ENCODE data around the gene TNRC6A.
"Not testable (repeated sequence)": the region's sequence is repeated elsewhere in the genome, so short reads cannot be mapped to it uniquely, and the experiment has no call there.

The TNRC6A gene

DNA sequence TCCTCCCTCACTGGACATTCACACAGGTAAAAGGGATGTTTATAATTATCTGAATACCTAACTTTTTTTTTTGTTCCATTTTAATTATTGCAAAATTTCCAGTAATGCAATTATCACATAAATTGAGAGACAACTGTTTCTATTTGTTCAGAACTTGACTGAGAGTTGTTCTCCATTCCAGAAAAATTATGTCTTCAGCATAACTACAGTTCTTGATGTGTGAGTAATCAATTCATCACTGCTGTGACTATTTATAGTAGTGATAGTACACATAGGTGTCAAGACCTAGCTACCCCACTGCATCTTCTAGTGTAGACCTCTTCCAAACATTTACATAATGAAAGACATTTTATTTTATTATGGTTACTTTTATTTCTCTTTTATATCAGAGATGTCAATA, 5.8 kb upstream of the TNRC6A start:
- in situ Hi-C loops (cut with HindIII; ENCODE audit: low sequenced_read_pairs), result no loop called here

DNA sequence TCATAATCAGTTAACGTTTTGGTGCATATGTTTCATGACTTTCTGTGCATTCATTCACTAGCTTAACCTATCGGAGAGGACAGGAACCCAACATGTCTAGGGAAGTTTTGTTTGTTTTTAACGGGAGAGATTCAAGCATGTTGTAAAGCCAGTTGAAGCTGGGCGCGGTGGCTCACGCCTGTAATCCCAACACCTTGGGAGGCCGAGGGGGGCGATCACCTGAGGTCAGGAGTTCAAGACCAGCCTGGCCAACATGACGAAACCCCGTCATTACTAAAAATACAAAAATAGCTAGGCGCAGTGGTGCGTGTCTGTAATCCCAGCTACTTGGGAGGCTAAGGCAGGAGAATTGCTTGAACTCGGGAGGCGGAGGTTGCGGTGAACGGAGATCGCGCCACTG, 1.4 kb upstream of the TNRC6A start:
- in situ Hi-C loops (cut with HindIII; ENCODE audit: low sequenced_read_pairs), result no loop called here

DNA sequence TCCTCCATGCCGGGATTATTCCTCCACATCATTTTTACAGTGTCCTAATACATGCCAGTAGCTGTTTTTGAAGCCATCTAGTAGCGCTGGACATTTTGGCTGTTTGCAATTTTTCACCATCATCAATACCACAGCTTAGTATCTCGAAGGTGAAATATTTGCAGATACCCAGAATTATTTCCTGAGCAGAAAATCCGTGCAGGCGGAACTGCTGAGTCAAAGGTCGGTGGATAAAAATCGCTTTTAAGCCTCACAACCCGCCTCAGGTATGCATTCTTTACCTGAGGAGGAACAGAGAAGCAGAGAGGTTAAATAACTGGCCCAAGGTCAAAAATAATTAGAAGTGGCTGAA, 584 bp upstream of the TNRC6A start:
- in situ Hi-C loops (cut with HindIII; ENCODE audit: low sequenced_read_pairs), result no loop called here

DNA sequence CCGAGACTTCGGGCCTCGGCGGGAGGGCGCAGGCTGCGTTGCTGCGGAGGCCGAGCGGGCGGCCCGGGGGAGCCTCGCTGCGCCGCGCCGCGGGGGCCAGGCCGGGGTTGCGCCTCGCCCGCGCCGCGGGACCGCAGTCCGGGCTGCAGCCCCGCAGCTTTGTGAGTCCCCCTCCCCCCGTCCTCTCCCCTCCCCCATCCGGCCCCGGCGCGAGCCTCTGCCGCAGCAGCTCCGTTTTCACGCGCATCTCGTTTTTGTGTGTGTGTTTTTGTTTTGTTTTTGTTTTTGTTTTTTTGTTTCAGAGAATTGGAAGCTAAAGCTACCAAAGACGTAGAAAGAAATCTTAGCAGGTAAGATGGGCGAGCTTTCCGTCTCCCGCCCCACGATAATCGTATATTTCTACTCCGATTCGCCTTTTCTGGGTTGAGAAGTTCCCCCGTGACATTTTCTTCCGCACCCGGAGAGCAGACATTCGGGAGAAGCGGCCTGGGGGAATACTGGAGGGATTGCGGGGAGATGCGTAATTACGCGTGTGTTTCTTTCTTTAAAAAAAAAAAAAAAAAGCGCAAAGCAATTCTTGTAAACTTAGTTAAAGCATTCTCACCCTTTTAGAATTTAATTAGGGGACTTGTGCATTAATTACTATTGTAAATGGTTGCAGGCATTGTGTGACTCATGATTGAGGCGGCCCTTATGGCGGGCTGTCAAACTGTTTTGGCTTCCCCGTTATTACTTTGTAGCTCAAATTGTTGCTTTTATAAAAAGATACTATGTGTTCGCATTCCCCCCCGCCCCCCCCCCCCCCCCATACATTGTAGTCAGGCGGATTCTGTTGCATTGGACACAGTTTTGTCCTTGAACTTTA, 732 bp downstream of the TNRC6A start:
- in situ Hi-C loops (cut with HindIII; ENCODE audit: low sequenced_read_pairs), result no loop called here

DNA sequence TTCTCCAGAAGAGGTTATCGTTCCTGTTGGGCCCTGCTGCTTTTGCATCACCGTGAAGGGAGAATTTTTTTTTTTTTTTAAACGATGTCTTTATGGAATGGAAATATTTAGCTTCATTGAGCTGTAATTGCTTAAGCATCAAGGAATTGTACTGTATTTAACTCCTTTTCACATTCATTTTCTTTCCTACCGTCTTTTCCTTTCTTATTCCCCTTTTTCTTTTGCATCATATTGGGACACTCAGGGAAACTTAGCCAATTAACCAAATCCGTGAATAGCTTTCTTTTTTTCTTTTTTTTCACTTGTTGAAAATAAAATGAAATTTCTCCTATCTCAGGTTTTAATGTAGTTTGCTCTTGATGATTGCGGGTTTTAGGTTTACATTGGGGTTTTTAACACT, 1.5 kb downstream of the TNRC6A start:
- in situ Hi-C loops (cut with HindIII; ENCODE audit: low sequenced_read_pairs), result no loop called here

DNA sequence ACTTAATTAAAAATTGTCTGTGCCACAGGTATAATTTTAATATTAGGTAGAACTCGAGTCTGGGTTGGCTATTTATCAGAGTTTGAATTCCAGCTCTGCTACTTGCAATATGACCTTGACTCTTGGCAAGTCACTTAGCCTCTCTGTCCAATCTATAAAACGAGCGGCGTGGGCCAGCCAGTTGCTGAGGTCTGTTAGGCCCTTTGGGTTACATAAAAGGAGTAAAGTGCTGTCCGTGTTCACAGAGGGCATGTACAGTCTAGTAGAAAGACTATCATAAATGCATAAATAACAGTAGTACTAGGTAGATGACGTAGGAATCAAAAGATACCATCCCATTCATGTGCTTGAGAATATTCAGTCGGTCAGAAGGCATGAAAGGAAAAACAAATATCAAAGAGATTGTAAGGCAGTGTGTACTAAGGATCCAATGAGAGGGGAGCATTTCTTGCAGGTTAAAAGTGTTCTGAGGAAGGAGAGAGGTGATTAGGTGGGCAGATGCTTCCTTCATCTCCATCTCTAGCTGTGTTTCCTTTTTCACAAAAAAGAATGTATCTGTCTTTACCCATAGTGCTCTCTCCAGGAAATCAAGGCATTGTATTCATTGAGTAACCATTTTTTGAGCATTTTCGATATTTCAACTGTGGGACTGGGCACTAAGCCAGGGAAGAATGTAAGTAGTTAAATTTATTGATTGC, 2.4 kb downstream of the TNRC6A start:
- in situ Hi-C loops (cut with HindIII; ENCODE audit: low sequenced_read_pairs), result no loop called here

DNA sequence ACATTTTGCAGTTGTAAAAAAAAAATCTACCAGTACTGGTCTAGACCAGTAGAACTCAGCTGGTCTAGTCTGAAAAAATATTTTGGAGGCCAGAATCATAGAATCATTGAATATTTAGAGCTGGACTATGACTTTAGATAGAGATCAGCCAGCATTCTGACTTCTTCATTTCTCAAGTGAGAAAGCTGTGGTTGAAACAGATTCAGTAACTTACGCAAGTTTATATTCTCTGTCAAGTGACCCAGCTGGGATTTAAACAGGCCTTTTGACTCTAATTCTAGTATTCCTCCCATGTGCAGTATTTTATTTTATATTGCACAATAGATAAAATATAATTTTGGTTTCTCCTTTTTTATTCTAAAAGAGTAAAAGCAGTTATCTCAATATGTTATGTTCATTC, 4.9 kb downstream of the TNRC6A start:
- in situ Hi-C loops (cut with HindIII; ENCODE audit: low sequenced_read_pairs), result no loop called here

DNA sequence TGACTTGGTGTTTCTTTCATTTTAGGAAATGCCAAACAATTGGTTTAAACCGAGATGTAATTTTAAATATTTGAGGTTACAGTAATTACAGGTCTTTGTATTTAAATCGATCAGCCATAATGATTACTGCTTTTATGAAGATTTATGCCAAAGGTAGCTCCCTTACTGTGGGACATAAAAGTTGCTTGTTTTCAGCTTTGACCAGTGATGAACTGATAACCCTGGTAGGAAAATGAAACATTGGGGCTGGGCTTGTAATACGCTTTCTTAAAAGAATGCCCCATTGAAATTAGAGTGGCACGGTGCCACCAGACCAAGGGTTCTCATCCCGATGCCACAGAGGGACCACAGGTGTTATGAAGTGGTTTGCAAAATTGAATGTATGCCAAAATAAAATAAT, 7.3 kb downstream of the TNRC6A start:
- in situ Hi-C loops (cut with HindIII; ENCODE audit: low sequenced_read_pairs), result no loop called here

DNA sequence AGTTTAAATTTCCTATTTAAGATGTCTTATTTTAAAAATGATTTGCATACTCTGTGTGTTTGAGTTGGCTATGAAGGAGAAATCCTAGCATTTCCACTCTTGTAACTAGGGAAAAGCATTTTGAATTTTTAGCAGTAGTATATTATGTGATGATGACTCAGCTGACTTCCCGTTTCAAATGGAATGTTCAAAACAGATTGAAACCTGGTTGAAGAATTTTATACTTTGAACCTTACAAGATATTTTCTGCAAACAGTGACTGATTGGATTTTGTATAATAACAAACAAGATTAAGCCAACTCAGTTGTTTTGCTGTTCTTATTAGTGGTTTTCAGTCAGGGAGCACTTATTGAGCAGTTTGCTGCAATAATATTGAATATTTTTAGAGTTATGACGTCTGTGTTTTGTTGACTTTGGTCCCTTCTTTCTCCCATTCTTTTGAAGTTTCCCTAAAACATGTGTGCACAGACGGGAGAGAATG, 8.0 kb downstream of the TNRC6A start:
- in situ Hi-C loops (cut with HindIII; ENCODE audit: low sequenced_read_pairs), result no loop called here

DNA sequence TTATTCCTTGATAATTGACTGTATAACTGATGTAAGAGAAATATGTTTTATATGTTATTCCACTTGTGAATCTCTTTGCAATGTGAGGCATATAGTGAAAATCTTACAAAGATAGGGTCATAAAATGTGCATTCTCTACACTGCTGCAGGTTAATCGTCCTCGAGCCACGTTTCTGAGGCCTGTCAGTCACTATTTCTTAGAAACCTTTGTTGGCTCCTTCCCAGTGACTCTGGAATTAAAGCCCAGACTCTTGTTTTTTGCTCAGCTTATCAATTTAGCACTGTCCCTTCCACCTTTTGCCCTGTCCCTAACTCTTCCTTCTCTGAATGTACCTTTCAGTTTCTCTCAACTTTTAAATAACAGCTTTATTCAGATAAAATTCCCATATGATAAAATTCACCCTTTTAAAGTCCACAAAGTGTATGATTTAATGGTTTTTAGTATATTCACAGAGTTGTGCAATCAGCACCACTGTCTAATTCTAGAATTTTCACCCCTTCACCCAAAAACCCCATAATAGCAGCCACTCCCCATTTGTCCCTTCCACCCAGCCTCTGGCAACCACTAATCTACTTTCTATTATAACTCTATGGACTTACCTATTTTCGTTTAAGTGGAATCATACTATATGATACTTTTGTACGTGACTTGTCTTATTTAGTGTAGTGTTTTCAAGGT, 8.6 kb downstream of the TNRC6A start:
- in situ Hi-C loops (cut with HindIII; ENCODE audit: low sequenced_read_pairs), result no loop called here

DNA sequence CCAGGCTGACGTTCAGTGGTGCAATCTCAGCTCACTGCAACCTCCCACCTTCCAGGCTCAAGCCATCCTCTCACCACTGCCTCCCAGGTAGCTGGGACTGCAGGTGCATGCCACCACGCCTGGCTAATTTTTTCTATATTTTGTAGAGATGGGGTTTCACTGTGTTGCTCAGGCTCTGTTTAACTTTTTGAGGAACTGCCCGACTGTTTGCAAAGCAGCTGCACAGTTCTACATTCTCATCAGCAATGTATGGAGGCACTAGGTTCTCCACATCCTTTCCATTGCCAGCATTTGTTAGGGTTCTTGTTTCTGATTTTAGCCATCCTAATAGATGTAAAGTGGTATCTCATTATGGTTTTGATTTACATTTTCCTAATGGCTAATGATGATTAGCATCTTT, 9.4 kb downstream of the TNRC6A start:
- in situ Hi-C loops (cut with HindIII; ENCODE audit: low sequenced_read_pairs), result no loop called here

DNA sequence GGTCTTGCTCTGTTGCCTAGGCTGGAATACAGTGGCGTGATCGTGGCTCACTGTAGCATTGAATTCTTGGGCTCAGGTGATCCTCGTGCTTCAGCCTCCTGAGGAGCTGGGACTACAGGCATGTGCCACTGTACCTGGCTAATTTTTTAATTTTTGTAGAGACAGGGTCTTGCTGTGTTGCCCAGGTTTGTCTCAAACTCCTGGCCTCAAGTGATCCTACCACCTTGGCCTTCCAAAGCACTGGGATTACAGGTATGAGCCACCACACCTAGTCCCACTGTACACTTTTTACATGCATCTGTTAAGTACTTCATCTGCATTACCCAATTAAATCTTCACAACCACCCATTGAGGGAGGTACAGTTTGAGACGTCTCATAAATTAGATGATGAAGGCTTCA, 12.4 kb downstream of the TNRC6A start:
- in situ Hi-C loops (cut with HindIII; ENCODE audit: low sequenced_read_pairs), result no loop called here

DNA sequence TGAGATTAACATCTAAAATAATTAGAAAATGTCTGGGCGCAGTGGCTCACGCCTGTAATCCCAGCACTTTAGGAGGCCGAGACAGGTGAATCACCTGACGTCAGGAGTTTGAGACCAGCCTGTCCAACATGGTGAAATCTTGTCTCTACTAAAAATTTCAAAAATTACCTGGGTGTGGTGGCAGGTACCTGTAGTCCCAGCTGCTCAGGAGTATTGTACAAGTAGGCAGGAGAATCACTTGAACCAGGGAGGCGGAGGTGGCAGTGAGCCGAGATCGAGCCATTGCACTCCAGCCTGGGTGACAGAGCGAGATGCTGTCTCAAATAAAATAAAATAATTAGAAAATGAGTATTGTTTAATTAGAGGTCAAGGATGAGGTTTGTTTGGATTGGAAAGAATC, 13.2 kb downstream of the TNRC6A start:
- in situ Hi-C loops (cut with HindIII; ENCODE audit: low sequenced_read_pairs), result not testable (repeated sequence)

DNA sequence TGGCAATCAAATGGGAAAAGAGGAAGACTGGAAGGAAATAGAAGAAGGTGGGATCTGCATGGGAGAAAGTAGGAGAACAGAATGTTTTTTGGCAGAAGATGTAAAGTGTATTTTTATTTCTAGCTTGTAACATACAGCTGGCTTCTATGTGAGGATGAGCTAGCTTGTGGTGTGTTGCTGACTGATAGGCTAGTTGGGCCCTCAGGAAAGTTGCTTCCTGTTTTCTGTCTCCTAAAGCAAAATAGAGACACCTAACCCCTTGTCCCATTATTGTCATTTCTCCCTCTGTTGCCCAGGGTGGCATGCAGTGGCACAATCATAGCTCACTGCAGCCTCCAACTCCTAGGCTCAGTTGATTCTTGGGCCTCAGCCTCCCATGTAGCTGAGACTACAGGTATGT, 15.9 kb downstream of the TNRC6A start:
- in situ Hi-C loops (cut with HindIII; ENCODE audit: low sequenced_read_pairs), result loop anchor here (5.0 kb wide), 1 partner anchor 57 kb away; no protein-coding TSS in a partner anchor

DNA sequence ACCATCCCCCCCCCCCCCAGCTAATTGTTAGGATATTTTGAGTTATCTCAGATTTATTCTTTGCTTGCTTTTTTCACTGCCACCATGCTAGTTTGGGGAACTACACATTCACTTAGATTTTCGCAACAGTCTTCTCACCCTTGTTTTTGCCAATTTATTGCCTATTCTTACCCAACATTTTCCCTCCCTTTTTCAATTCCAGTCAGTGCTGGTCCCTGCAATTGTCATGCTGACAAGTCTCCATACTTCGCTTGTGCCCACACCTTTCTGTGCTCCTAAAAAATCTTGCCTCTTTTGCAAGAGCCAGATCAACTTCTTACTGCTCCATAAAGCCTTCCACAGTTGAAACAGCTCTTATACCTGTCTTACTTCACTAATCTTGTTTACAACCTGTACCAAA, 16.3 kb downstream of the TNRC6A start:
- in situ Hi-C loops (cut with HindIII; ENCODE audit: low sequenced_read_pairs), result loop anchor here (5.0 kb wide), 1 partner anchor 57 kb away; no protein-coding TSS in a partner anchor

DNA sequence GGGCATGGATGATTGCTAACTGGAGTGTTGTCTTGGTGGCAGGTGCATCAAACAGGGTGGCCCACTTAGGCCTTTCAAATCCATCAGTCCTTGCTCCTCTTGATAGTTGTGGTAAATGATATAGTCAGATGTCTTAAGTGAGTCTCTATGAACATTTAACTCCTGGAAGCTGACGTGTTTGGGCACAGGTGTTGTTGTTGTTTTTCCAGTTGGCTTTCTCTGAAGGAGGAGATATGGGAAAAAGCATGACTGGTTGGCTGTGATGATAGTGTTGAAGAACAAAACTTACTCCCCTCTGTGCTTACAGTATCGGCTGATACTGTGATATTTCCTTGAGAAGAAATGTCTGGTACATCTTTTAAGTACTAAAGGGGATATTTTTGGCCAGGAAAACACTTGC, 18.0 kb downstream of the TNRC6A start:
- in situ Hi-C loops (cut with HindIII; ENCODE audit: low sequenced_read_pairs), result loop anchor here (5.0 kb wide), 1 partner anchor 55 kb away; no protein-coding TSS in a partner anchor

DNA sequence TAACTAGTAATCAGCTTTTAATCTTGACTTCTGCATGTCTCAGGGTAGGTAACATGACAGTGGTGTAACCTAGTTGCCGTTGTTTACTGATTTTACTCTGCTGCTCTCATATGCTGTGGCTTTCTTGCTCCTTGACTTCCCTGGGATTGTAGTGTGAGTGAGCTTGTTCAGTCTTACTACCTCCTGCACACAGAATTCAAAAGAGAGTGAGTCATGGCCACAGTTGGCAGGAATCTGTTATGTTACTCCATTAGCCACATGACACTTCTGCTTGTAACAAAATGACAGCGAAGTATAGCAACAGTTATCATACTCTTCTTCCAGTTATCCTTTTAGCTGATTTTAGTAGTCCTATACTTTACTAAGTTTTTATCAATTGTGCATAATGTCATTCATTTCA, 18.8 kb downstream of the TNRC6A start:
- in situ Hi-C loops (cut with HindIII; ENCODE audit: low sequenced_read_pairs), result loop anchor here (5.0 kb wide), 1 partner anchor 54 kb away; no protein-coding TSS in a partner anchor

DNA sequence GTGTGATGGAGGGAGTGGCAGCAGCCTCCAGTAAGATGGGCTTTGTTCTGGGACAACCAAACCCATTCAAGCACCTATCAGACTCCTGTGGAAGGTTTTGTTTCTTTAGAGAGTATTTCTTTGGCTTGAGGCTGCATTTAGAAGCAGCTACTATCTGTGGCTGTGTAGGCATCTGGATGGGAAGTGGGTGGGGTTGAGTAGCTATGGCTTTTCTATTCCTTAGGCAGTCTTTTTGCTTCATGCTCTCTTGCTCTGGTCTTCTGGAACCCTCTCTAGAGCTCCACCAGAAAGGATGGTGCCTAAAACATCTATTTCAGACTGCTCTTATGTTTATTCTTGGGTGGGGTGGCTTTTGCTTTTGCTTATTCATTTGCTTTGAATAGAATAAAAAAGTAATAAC, 19.9 kb downstream of the TNRC6A start:
- in situ Hi-C loops (cut with HindIII; ENCODE audit: low sequenced_read_pairs), result loop anchor here (5.0 kb wide), 1 partner anchor 53 kb away; no protein-coding TSS in a partner anchor

DNA sequence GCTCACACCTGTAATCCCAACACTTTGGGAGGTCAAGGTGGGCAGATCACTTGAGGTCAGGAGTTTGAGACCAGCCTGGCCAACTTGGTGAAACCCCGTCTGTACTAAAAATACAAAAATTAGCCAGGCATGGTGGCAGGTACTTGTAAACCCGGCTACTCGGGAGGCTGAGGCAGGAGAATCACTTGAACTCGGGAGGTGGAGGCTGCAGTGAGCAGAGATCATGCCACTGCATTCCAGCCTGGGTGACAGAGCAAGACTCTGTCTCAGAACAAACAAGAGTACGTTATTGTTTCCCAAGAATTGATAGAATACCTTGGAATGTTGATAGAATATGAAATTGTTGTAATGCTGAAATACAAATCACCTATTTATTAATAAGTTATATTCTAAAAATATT, 20.4 kb downstream of the TNRC6A start:
- in situ Hi-C loops (cut with HindIII; ENCODE audit: low sequenced_read_pairs), result loop anchor here (5.0 kb wide), 1 partner anchor 52 kb away; no protein-coding TSS in a partner anchor

DNA sequence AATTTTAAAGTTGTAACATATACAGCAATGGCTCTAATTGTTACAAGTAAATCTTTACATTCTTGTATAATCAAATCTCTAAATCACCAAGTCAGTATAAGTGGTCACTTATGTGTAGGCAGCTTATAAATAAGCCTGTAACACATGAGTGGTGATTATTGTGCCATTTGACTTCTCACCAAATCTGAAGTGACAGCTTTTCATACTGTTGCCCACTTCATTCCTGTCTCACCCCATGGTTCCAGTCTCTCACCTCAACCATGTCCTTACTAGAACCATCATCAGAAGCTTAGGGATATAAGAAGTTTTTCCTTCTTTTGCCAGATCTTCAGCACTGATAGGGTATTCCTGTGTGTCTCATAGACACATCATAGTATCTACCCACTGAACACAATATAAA, 23.5 kb downstream of the TNRC6A start:
- in situ Hi-C loops (cut with HindIII; ENCODE audit: low sequenced_read_pairs), result no loop called here

DNA sequence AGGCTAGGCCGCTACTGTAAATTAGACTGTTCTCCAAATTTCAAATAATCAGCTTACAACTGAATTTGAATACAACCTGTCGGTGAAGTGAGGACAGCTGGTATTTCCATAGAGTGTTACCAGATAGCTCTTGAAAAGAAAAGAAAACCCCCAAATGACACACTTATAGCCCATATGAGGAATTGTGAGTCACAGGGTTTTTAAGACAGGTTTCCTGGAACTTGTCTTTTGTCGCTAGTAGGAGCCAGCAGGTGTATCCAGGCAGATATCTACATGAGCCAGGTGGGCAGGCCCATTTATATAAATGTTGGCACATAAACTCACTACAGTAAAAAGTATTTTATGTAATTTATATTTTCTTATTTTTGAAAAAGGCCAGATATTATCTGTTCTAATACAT, 24.0 kb downstream of the TNRC6A start:
- in situ Hi-C loops (cut with HindIII; ENCODE audit: low sequenced_read_pairs), result no loop called here

All from endothelial cell of hepatic sinusoid (primary cell).